Measurements from ENCODE around the gene MAN2A2. TPM values are rescaled to one million over a fixed set of nuclear protein-coding genes. Genes with fewer than 3 reads are reported as not detected.

Gene MAN2A2
- total and polyA plus RNA-seq, 8 donors: 46.1 to 86.3 (median 59.4) TPM

DNA sequence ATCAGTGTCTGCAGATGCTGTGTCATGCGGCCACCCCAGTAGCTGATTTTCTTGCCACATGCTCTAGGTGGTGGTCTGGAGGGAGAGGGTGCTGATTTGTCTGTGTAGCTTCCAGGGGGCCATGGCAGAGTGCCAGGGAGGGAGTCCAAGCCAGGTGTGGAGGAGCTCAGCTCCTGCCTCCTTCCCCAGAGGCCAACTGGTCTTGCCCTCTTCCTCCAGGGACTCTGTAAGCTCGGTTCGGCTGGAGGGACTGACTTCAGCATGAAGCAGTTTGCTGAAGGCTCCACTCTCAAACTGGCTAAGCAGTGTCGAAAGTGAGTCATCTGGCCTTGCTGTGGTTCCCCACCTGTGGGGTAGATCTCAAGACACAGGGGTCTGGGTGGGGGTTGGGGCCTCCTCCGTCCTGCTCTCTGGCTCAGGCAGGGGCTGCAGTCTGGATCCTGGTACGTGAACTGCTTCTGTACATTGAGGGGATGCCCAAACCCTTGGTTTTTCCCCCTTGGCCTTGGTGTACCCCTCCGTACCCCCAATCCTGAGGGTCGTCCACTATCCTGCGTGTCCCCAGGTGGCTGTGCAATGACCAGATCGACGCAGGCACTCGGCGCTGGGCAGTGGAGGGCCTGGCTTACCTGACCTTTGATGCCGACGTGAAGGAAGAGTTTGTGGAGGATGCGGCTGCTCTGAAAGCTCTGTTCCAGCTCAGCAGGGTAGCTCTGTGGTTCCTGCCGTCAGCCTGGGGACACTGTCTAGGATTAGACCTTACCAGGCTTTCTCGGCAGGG lies 44.7 kb downstream of the MAN2A2 start:
- no peak for ATAC-seq
- H3K9me3 ChIP-seq: no peaks in the 10 kb centered on the region
- H3K27ac ChIP-seq: no peak overlapping the region
- intact Hi-C loops (cut with DNase I): no loop called here
- peaks cover 0 to 5% of the 10 kb centered on the region in 2 donors for H3K4me1 ChIP-seq
- no peak for DNase-seq
- TF ChIP-seq, protein P1, sequence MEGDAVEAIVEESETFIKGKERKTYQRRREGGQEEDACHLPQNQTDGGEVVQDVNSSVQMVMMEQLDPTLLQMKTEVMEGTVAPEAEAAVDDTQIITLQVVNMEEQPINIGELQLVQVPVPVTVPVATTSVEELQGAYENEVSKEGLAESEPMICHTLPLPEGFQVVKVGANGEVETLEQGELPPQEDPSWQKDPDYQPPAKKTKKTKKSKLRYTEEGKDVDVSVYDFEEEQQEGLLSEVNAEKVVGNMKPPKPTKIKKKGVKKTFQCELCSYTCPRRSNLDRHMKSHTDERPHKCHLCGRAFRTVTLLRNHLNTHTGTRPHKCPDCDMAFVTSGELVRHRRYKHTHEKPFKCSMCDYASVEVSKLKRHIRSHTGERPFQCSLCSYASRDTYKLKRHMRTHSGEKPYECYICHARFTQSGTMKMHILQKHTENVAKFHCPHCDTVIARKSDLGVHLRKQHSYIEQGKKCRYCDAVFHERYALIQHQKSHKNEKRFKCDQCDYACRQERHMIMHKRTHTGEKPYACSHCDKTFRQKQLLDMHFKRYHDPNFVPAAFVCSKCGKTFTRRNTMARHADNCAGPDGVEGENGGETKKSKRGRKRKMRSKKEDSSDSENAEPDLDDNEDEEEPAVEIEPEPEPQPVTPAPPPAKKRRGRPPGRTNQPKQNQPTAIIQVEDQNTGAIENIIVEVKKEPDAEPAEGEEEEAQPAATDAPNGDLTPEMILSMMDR (IDR thresholded peaks at IDR 0.05): no peak
- no peak overlapping the region for H3K4me3 ChIP-seq
- H3K36me3 ChIP-seq: peaks cover 0 to 99% of the 10 kb centered on the region in 2 donors
- no peaks in the 10 kb centered on the region for H3K27me3 ChIP-seq

DNA sequence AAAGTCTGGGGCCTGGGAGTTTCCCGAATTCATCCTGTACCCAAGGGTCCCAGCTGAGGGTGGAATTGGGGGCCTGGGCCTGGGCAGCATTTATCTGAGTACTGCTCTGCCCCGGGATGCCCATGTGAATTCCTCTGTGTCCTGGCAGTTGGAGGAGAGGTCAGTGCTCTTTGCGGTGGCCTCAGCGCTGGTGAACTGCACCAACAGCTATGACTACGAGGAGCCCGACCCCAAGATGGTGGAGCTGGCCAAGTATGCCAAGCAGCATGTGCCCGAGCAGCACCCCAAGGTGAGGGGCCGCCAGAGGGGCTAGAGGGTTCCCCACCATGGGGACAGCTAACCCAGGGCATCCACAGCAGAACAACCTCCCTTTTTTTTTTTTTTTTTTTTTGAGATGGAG lies 45.4 kb downstream of the MAN2A2 start:
- Histone ChIP-seq H3K36me3 (peaks cover 0 to 99% of the 10 kb centered on the region in 2 donors), H3K27ac (no peak overlapping the region), H3K27me3 (no peaks in the 10 kb centered on the region), H3K4me3 (no peak overlapping the region), H3K4me1 (peaks cover 0 to 5% of the 10 kb centered on the region in 2 donors), H3K9me3 (no peaks in the 10 kb centered on the region)
- ATAC-seq (no peak), DNase-seq (peak in 1 of 4 donors; percentile 42)
- TF ChIP-seq, protein P1 (IDR thresholded peaks at IDR 0.05): no peak
- intact Hi-C loops (cut with DNase I): no loop called here

DNA sequence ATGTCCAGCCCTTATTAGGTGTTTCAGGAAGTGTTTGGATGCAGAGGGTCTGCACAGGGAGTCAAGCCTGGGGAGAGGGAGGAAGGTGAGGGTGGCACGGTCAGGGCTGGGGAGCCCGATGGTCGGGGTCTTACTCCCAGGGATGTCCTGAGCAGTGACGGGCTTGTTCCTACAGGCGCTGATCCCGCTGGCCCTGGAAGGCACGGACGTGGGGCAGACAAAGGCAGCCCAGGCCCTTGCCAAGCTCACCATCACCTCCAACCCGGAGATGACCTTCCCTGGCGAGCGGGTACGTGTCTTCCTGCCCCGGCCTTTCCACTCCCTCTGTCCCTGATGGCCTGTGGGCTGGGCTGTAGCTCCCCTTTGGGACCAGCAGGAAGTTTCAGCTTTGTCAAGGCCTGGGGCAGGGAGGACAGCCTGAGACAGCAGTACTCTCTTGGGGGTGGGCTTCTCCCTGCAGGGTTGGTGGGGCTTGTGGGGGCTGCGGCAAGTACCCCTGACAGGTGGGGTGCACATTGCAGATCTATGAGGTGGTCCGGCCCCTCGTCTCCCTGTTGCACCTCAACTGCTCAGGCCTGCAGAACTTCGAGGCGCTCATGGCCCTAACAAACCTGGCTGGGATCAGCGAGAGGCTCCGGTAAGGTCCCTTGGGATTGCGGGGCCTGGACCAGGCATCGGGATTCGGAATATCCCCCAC lies 47.0 kb downstream of the MAN2A2 start:
- intact Hi-C loops (cut with DNase I): loop anchor here in 1 of 2 donors (10.0 kb wide), 1 partner anchor 85 kb away; no protein-coding TSS in a partner anchor
- Histone ChIP-seq H3K36me3 (peaks cover 0 to 86% of the 10 kb centered on the region in 2 donors), H3K27me3 (no peaks in the 10 kb centered on the region), H3K27ac (no peak overlapping the region), H3K9me3 (no peaks in the 10 kb centered on the region), H3K4me3 (no peak overlapping the region), H3K4me1 (peaks cover 0 to 11% of the 10 kb centered on the region in 2 donors)
- TF ChIP-seq, protein P1 (IDR thresholded peaks at IDR 0.05): no peak
- DNase-seq (peak in 1 of 4 donors; percentile 28), ATAC-seq (no peak)

DNA sequence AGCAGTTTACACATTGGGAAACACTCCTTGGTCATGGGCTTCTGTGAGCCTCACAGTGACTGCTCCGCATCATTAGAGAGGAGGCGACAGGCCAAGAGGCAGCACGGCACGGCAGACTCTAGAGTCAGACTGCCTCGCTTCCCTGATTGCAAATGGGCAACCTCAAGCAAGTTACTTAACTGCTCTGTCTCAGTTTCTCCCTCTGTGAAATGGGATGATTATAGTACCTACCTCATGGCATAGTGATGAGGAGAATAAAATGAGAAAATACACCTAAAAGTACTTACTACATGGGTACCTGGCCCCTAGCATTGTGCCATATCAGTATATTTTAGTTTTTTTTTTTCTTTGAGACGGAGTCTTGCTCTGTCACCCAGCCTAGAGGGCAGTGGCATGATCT lies 47.6 kb downstream of the MAN2A2 start:
- Histone ChIP-seq H3K36me3 (peaks cover 0 to 82% of the 10 kb centered on the region in 2 donors), H3K4me1 (peaks cover 4 to 17% of the 10 kb centered on the region in 2 donors), H3K27ac (no peak overlapping the region), H3K9me3 (no peaks in the 10 kb centered on the region), H3K27me3 (no peaks in the 10 kb centered on the region), H3K4me3 (no peak overlapping the region)
- no peak for DNase-seq
- intact Hi-C loops (cut with DNase I): loop anchor here in 1 of 2 donors (10.0 kb wide), 1 partner anchor 84 kb away; no protein-coding TSS in a partner anchor
- TF ChIP-seq, protein P1 (IDR thresholded peaks at IDR 0.05): no peak
- ATAC-seq: no peak

Data from left lung (tissue), 10 donors.